DOHH2 (cell line): Measurements from ENCODE around the gene RBP2.

Experiments
- H3F3A ChIP-seq: fragments of 200-600 bp; sonication (generic), shearing (Covaris generic); 2 replicates; pipeline ENCODE4 v1.6.0; 2016; ENCODE audit warnings: antibody characterized with exemption, mild to moderate bottlenecking; ENCODE audit not compliant: control insufficient read depth, insufficient read depth
- H3K27ac ChIP-seq: fragments of 200-600 bp; sonication (generic); 2 replicates; pipeline ENCODE4 v1.5.1; 2014; ENCODE audit warnings: low read depth, mild to moderate bottlenecking, low read length, moderate library complexity
- H3K27me3 ChIP-seq: fragments of 200-600 bp; sonication (generic); 2 replicates; pipeline ENCODE4 v1.6.1; 2014; ENCODE audit warnings: mild to moderate bottlenecking, low read length, mixed read lengths; ENCODE audit not compliant: control insufficient read depth
- H3K36me3 ChIP-seq: fragments of 200-600 bp; sonication (generic); 2 replicates; pipeline ENCODE4 v1.6.1; 2014; ENCODE audit warnings: mild to moderate bottlenecking, low read length, moderate library complexity, mixed read lengths; ENCODE audit not compliant: control insufficient read depth
- H3K4me1 ChIP-seq: fragments of 200-600 bp; sonication (generic); 2 replicates; pipeline ENCODE4 v1.6.1; 2014; ENCODE audit warnings: mild to moderate bottlenecking, low read length, mixed read lengths; ENCODE audit not compliant: control insufficient read depth
- H3K4me2 ChIP-seq: fragments of 200-600 bp; sonication (generic); 2 replicates; pipeline ENCODE4 v1.6.0; 2014; ENCODE audit warnings: mild to moderate bottlenecking, low read length, moderate library complexity
- H3K4me3 ChIP-seq: fragments of 200-600 bp; sonication (generic); 2 replicates; pipeline ENCODE4 v1.5.1; 2014; ENCODE audit warnings: mild to moderate bottlenecking, low read length, mixed read lengths
- H3K79me2 ChIP-seq: fragments of 200-600 bp; sonication (generic); 2 replicates; pipeline ENCODE4 v1.6.1; 2014; ENCODE audit warnings: mild to moderate bottlenecking, low read length, mixed read lengths; ENCODE audit not compliant: control insufficient read depth
- H3K9me2 ChIP-seq: fragments of 200-600 bp; sonication (generic); replicated peaks from 2 replicates; pipeline ENCODE4 v1.6.1; 2014; ENCODE audit warnings: mild to moderate bottlenecking, low read length, mixed read lengths; ENCODE audit not compliant: control insufficient read depth
- H3K9me3 ChIP-seq: fragments of 200-600 bp; sonication (generic); 2 replicates; pipeline ENCODE4 v1.6.1; 2014; ENCODE audit warnings: antibody characterized with exemption, low read length, mixed read lengths; ENCODE audit not compliant: control insufficient read depth, insufficient read depth
- H4K20me1 ChIP-seq: fragments of 200-600 bp; sonication (generic); 2 replicates; pipeline ENCODE4 v1.6.0; 2014; ENCODE audit warnings: low read depth, mild to moderate bottlenecking, antibody characterized with exemption, low read length, moderate library complexity; ENCODE audit not compliant: control insufficient read depth, insufficient read depth
- CTCF ChIP-seq: fragments of 200-600 bp; sonication (generic); IDR thresholded peaks from one replicate; pipeline ENCODE4 v1.5.1; 2014; ENCODE audit warnings: antibody characterized with exemption, mild to moderate bottlenecking, low read depth, low read length; ENCODE audit not compliant: poor library complexity, severe bottlenecking
- EZH2phosphoT487 ChIP-seq: fragments of 200-600 bp; sonication (generic); IDR thresholded peaks from 2 replicates; pipeline ENCODE4 v1.6.1; 2017; ENCODE audit warnings: borderline replicate concordance, mild to moderate bottlenecking, antibody characterized with exemption, low read length, moderate library complexity, mixed read lengths

RBP2 gene

GRCh38 chr3:139439278-139439677 is 37.0 kb downstream of the RBP2 start:
- Histone ChIP-seq H3K9me2 (no peaks in the 10 kb centered on the region), H3K27ac (no peak overlapping the region)

GRCh38 chr3:139434764-139435307 is 41.5 kb downstream of the RBP2 start:
- no peaks in the 10 kb centered on the region for H3K9me2 ChIP-seq
- no peaks in the 10 kb centered on the region for H3F3A ChIP-seq
- no peak overlapping the region for H3K27ac ChIP-seq
- H3K4me1 ChIP-seq, result no peaks in the 10 kb centered on the region
- TF ChIP-seq EZH2phosphoT487 (no peak), CTCF (no peak)
- H3K79me2 ChIP-seq, result no peaks in the 10 kb centered on the region
- no peak overlapping the region for H3K4me3 ChIP-seq
- no peak overlapping the region for H3K4me2 ChIP-seq
- no peaks in the 10 kb centered on the region for H3K9me3 ChIP-seq
- H3K36me3 ChIP-seq, result no peaks in the 10 kb centered on the region
- H3K27me3 ChIP-seq, result no peaks in the 10 kb centered on the region
- H4K20me1 ChIP-seq, result no peaks in the 10 kb centered on the region

More at GRCh38 chr3:139439278-139439677, 37.0 kb downstream of the RBP2 start:
- no peaks in the 10 kb centered on the region for H3F3A ChIP-seq
- no peaks in the 10 kb centered on the region for H3K9me3 ChIP-seq
- no peaks in the 10 kb centered on the region for H4K20me1 ChIP-seq
- TF ChIP-seq EZH2phosphoT487, result no peak
- no peak for TF ChIP-seq CTCF
- no peak overlapping the region for H3K4me2 ChIP-seq
- H3K4me1 ChIP-seq, result no peaks in the 10 kb centered on the region
- H3K36me3 ChIP-seq, result no peaks in the 10 kb centered on the region
- no peak overlapping the region for H3K4me3 ChIP-seq
- no peaks in the 10 kb centered on the region for H3K79me2 ChIP-seq
- H3K27me3 ChIP-seq, result no peaks in the 10 kb centered on the region

- Histone ChIP-seq H3K4me1 (no peaks in the 10 kb centered on the region), H3K27me3 (no peaks in the 10 kb centered on the region), H3K79me2 (no peaks in the 10 kb centered on the region), H3K9me3 (no peaks in the 10 kb centered on the region), H3K4me2 (no peak overlapping the region), H3K27ac (no peak overlapping the region), H4K20me1 (no peaks in the 10 kb centered on the region), H3K4me3 (no peak overlapping the region), H3K36me3 (no peaks in the 10 kb centered on the region), H3F3A (no peaks in the 10 kb centered on the region), H3K9me2 (no peaks in the 10 kb centered on the region)
- TF ChIP-seq EZH2phosphoT487 (no peak), CTCF (no peak)
Measured at GRCh38 chr3:139434228-139434627, 42.1 kb downstream of the RBP2 start.
